NCI-H526 treated with DMSO at 0.1 percent for 48 hours (cell line): ENCODE data around the gene DCAF11.
A peak's percentile ranks its signal among the peaks of the same experiment; 100 is the strongest.
"Not testable (repeated sequence)": the region's sequence is repeated elsewhere in the genome, so short reads cannot be mapped to it uniquely, and the experiment has no call there.

ENCODE experiments used
- DNase-seq: peaks from one replicate; lab custom pipeline; 2025; lab: John Stamatoyannopoulos, UW

The DCAF11 gene

GRCh38 chr14:24096545-24097181, 17.9 kb upstream of the DCAF11 start:
- DNase-seq = no peak

- no peak for DNase-seq
These were observed 16.2 kb upstream of the DCAF11 start for GRCh38 chr14:24098229-24098926.

- no peak for DNase-seq
These were observed 15.4 kb upstream of the DCAF11 start for GRCh38 chr14:24098927-24099813.

GRCh38 chr14:24100197-24100981, 14.2 kb upstream of the DCAF11 start:
- no peak for DNase-seq

GRCh38 chr14:24100982-24101494, 13.5 kb upstream of the DCAF11 start:
- DNase-seq = no peak

GRCh38 chr14:24102357-24103048, 12.1 kb upstream of the DCAF11 start:
- no peak for DNase-seq

- DNase-seq = no peak
These were observed 11.1 kb upstream of the DCAF11 start for GRCh38 chr14:24103451-24103850.

GRCh38 chr14:24105609-24106239, 8.9 kb upstream of the DCAF11 start:
- not testable (repeated sequence) for DNase-seq

GRCh38 chr14:24106672-24107271, 7.8 kb upstream of the DCAF11 start:
- no peak for DNase-seq

- DNase-seq = no peak
These were observed 6.2 kb upstream of the DCAF11 start for GRCh38 chr14:24108336-24108874.

GRCh38 chr14:24110060-24110459, 4.5 kb upstream of the DCAF11 start:
- no peak for DNase-seq

GRCh38 chr14:24110523-24110922, 4.1 kb upstream of the DCAF11 start:
- DNase-seq = no peak

GRCh38 chr14:24113379-24113800, 1.2 kb upstream of the DCAF11 start:
- DNase-seq = no peak

GRCh38 chr14:24113801-24114531, 611 bp upstream of the DCAF11 start:
- DNase-seq = peak; percentile 92

- DNase-seq = no peak
These were observed 998 bp downstream of the DCAF11 start for GRCh38 chr14:24115422-24116127.

- no peak for DNase-seq
These were observed 1.7 kb downstream of the DCAF11 start for GRCh38 chr14:24116128-24116814.

GRCh38 chr14:24117179-24117578, 2.6 kb downstream of the DCAF11 start:
- DNase-seq = no peak

- DNase-seq = no peak
These were observed 5.1 kb downstream of the DCAF11 start for GRCh38 chr14:24119691-24120090.
